Activated naive CD8-positive, alpha-beta T cell treated with anti-CD3 and anti-CD28 coated beads, Interleukin-2, amount 10 ng/mL, durations not matched to agents 7 days and 5 days (primary cell): ENCODE results near the gene AKAP8L. TPM values are rescaled to one million over a fixed set of nuclear protein-coding genes. Genes with fewer than 3 reads are reported as not detected.

Experiments
- ATAC-seq: fragments of 150-1000 bp; cut with Tn5 transposase; one replicate; pipeline ENCODE4 v1.10.0; 2021; ENCODE audit warnings: low read depth, moderate library complexity
- POLR2A ChIA-PET: fragments of 350-600 bp; sonication (Branson Sonifier 250); formaldehyde crosslinking; loops from one replicate; lab custom pipeline; 2021; ENCODE audit warnings: antibody characterized with exemption; lab: Charles Lee
- DNase-seq: peaks from one replicate; pipeline ENCODE4 v3.0.0; 2021
- H3K27ac Mint-ChIP-seq: one replicate; pipeline ENCODE4 v1.8.0; 2022; ENCODE audit warnings: mild to moderate bottlenecking, mixed read lengths
- H3K27me3 Mint-ChIP-seq: one replicate; pipeline ENCODE4 v1.8.0; 2022; ENCODE audit warnings: mild to moderate bottlenecking, moderate library complexity, mixed read lengths
- H3K36me3 Mint-ChIP-seq: one replicate; pipeline ENCODE4 v1.8.0; 2021; ENCODE audit warnings: mild to moderate bottlenecking, mixed read lengths
- H3K4me1 Mint-ChIP-seq: one replicate; pipeline ENCODE4 v1.8.0; 2021; ENCODE audit warnings: mixed read lengths
- H3K4me3 Mint-ChIP-seq: one replicate; pipeline ENCODE4 v1.8.0; 2022; ENCODE audit warnings: mild to moderate bottlenecking, moderate library complexity, mixed read lengths
- H3K9me3 Mint-ChIP-seq: one replicate; pipeline ENCODE4 v1.8.0; 2021; ENCODE audit warnings: mixed read lengths
- total RNA-seq, 2 experiments: library from RNA; stranded (reverse); gene quantifications; one replicate each; pipeline ENCODE4 v1.2.3, GENCODE V29; 2021

The AKAP8L gene, protein sequence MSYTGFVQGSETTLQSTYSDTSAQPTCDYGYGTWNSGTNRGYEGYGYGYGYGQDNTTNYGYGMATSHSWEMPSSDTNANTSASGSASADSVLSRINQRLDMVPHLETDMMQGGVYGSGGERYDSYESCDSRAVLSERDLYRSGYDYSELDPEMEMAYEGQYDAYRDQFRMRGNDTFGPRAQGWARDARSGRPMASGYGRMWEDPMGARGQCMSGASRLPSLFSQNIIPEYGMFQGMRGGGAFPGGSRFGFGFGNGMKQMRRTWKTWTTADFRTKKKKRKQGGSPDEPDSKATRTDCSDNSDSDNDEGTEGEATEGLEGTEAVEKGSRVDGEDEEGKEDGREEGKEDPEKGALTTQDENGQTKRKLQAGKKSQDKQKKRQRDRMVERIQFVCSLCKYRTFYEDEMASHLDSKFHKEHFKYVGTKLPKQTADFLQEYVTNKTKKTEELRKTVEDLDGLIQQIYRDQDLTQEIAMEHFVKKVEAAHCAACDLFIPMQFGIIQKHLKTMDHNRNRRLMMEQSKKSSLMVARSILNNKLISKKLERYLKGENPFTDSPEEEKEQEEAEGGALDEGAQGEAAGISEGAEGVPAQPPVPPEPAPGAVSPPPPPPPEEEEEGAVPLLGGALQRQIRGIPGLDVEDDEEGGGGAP
- total RNA-seq, result 100 to 1,000 TPM; 146 to 149 TPM

DNA sequence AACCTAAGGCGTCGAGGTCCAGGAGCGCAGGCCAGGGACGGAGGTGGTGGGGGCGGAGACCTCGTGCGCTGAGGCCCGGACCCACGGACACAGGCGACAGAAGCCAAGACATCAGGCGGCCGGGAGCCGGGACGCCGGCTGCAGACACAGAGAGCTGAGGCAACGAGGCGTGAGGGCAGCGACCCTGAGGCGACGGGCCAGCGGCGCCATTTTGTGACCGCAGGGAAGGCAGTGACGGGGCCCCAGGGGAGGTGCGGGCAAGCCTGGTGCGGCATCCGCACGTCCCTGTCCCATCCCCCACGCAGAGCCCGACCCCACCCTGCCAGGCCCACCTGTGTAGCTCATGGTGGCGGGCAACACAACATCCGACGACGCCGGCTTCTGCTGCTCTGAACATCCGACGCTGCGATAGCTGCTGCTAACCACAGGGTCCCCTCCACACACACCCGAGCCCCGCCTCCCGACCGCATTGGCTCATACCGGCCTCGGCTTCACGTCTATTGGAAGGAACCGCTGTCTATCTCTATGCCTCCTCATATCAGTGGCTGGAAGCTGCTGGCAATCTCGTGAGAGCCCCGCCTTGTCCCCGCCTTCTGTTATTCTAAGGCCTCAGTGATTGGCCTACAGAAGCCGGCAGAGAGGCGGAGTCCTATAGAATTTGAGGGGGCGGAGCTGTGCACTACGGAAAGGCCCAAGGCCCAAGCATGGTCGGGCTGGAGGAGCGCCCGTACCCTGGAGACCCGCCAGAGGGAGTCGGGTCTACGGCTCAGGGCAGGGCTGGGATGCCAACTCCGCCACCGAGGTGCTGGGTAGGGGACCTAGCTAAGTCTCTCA lies at the start of gene AKAP8L:
Gene AKAP8L (minus strand): TSS at position 410 of the 834 bp plus-strand sequence. CDS start 65 bp downstream, at position 345.
- POLR2A ChIA-PET, result interaction anchor here (0.7 to 4.8 kb wide), 30 partner anchors 9 to 318 kb away, joined by 3 to 88 read pairs (median 4); partner anchors contain the start of genes AKAP8, BRD4, PGLYRP2 and RASAL3
- peak; percentile 94 for ATAC-seq
- H3K36me3 Mint-ChIP-seq, result peaks cover 31% of the 10 kb centered on the region

GRCh38 chr19:15467734-15468214 lies 49.0 kb upstream of the AKAP8L start:
- Mint-ChIP-seq H3K4me3 (peak overlapping the region; percentile 75), H3K27ac (peak overlapping the region; percentile 84), H3K4me1 (peaks cover 47% of the 10 kb centered on the region), H3K27me3 (peaks cover 5% of the 10 kb centered on the region), H3K36me3 (no peaks in the 10 kb centered on the region), H3K9me3 (no peaks in the 10 kb centered on the region)
- ATAC-seq, result no peak
- DNase-seq, result no peak
- POLR2A ChIA-PET, result interaction anchor here (0.6 to 3.8 kb wide), 11 partner anchors 10 to 516 kb away, joined by 3 to 22 read pairs (median 9); partner anchors contain the start of genes AKAP8 and AKAP8L

More for the DNA sequence above, at the start of gene AKAP8L:
- Mint-ChIP-seq H3K27ac (peak within 1 kb of the TSS; percentile 100), H3K27me3 (no peaks in the 10 kb centered on the region), H3K4me1 (peaks cover 25% of the 10 kb centered on the region), H3K9me3 (peaks cover 2% of the 10 kb centered on the region), H3K4me3 (peak within 1 kb of the TSS; percentile 98)
- peak; percentile 96 for DNase-seq

GRCh38 chr19:15466851-15467733 lies 48.3 kb upstream of the AKAP8L start:
- Mint-ChIP-seq H3K4me3 (peak overlapping the region; percentile 54), H3K36me3 (peaks cover 4% of the 10 kb centered on the region), H3K27ac (peak overlapping the region; percentile 90), H3K27me3 (peaks cover 5% of the 10 kb centered on the region), H3K9me3 (no peaks in the 10 kb centered on the region), H3K4me1 (peaks cover 52% of the 10 kb centered on the region)
- ATAC-seq (peak; percentile 51), DNase-seq (peak; percentile 48)
- POLR2A ChIA-PET, result interaction anchor here (0.7 to 3.8 kb wide), 15 partner anchors 9 to 945 kb away, joined by 3 to 22 read pairs (median 8); partner anchors contain the start of genes AKAP8 and AKAP8L

DNA sequence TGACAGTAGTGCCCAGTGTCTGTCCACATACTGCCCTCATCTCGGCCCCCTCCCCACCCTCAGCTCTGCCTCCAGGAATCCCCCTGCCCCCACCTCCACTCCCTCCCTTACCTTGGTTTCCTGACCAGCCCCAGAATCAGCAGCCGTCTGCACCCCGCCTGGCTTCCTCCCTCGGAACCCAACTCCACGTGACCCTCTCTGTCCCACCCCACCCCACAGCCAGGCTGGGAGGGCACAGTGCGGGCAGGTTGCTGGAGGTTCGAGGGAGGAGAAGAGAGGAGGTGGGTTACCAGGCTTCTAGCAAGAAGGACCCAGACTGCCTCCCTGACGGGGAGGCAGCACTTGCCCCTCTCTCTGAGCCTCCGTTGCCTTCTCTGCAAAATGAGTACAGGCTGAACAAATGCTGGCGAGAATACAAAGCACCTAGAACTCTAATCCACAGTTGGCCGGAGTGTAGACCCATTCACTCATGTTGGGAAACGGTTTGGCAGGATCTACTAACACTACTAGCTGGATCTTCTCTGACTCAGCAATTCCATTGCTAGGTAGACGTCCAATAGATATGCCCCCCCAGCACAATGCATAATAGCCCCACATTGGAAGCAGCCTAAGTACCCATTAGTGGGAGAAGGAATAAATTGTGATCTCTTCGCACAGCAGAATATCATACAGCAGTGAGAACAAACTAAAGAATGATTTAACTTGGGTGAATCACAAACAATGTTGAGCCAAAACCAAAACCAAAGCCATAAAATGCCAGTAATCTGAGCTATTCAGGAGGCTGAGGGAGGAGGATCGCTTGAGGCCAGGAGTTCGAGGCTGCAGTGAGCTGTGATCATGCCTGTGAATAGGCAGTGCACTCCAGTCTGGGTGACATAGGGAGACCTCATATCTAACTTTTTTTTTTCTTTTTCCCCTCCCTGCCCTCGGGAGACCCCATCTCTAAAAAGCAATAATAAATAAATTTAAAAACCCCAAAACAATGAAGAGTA lies 45.9 kb upstream of the AKAP8L start, which contains the start of gene RASAL3:
Gene RASAL3 (minus strand): TSS at position 151 of the 992 bp plus-strand sequence. CDS start 186 bp downstream, outside the sequence.
- DNase-seq (peak; percentile 73), ATAC-seq (peak; percentile 55)
- Mint-ChIP-seq H3K27ac (peak within 1 kb of the TSS; percentile 95), H3K27me3 (peaks cover 5% of the 10 kb centered on the region), H3K4me1 (peaks cover 59% of the 10 kb centered on the region), H3K36me3 (peaks cover 17% of the 10 kb centered on the region), H3K4me3 (peak within 1 kb of the TSS; percentile 86), H3K9me3 (no peaks in the 10 kb centered on the region)
- POLR2A ChIA-PET, result interaction anchor here (0.5 to 3.8 kb wide), 18 partner anchors 10 to 1954 kb away, joined by 3 to 30 read pairs (median 8); partner anchors contain the start of genes AKAP8 and AKAP8L

DNA sequence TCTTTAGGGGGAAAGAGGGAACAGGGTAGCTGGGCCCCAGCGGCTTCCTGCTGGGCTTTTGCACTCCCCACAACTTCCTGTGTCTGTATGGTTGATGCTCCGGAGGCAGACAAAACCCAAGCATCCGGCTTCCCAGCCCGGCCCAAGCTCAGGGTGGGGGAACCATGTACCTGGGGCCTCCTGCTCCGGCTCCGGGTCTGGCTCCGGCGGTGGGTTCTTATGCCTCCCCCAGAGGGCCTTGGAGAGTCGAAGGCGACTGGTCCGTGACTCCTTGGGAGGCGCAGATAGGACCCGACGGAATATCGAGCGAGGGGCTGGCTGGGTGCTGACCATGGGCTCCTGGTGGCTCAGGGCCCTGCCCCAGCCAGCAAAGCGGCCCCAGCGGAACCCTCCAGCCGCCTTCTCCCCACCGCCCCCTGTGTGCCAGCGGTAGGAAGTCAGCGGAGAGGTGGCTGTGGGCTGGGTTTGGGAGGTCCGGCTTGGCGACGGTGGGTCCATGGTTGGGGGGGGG lies 45.1 kb upstream of the AKAP8L start:
- H3K4me3 Mint-ChIP-seq, result peak overlapping the region; percentile 86
- peak overlapping the region; percentile 95 for H3K27ac Mint-ChIP-seq
- POLR2A ChIA-PET, result interaction anchor here (0.6 to 3.1 kb wide), 15 partner anchors 9 to 223 kb away, joined by 3 to 30 read pairs (median 11); partner anchors contain the start of genes AKAP8, AKAP8L and WIZ
- peaks cover 21% of the 10 kb centered on the region for H3K36me3 Mint-ChIP-seq
- H3K27me3 Mint-ChIP-seq, result peaks cover 1% of the 10 kb centered on the region
- no peaks in the 10 kb centered on the region for H3K9me3 Mint-ChIP-seq
- peaks cover 55% of the 10 kb centered on the region for H3K4me1 Mint-ChIP-seq
- DNase-seq, result peak; percentile 81
- peak; percentile 76 for ATAC-seq

- POLR2A ChIA-PET, result interaction anchor here (0.9 to 3.0 kb wide), 3 partner anchors 42 to 83 kb away, joined by 3 to 30 read pairs (median 16); partner anchors contain the start of genes AKAP8 and AKAP8L
- Mint-ChIP-seq H3K4me1 (peaks cover 35% of the 10 kb centered on the region), H3K4me3 (peak overlapping the region; percentile 86), H3K27me3 (no peaks in the 10 kb centered on the region), H3K27ac (peak overlapping the region; percentile 58), H3K36me3 (peaks cover 26% of the 10 kb centered on the region), H3K9me3 (no peaks in the 10 kb centered on the region)
- DNase-seq, result no peak
- ATAC-seq, result no peak
Observed at GRCh38 chr19:15461694-15462093, 42.9 kb upstream of the AKAP8L start.

DNA sequence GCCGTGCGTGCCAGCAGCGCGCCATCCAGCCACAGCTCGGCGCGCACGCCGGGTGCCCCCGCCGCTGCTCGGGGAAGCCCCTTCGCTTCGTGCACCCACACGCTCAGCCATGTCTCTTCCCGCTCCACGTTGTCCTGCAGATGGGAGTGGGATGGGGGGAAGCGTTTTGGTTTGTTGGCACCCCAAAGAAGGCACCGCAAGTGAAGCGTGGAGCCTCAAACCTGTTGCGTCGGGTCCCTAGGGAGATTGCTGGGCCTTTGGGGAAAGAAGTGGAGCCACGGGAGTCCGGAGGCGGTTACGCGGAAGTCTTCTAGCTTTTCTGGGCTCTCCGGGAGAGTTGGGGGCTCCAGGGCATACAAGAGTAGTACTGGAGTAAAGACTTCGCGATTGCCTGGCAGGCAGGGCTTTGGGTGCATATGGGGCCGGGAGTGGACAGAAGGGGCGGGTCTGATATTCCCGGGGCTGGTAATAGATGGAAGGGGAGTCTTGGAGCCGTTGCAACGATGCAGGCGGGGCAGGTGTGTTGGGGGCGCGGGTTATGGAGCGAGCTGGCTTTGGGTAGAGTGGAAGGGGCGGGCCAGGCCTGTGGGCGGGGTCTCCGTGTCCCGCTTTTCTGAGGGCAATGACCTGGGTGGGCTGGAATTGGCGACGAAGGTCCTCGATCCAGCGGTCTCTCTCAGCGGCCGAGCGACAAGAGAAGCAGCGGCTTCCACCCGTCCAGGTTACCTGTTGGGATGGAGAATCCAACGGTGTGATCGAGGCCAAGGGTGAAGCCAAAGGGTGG lies 39.1 kb upstream of the AKAP8L start:
- Mint-ChIP-seq H3K27me3 (no peaks in the 10 kb centered on the region), H3K36me3 (peaks cover 48% of the 10 kb centered on the region), H3K9me3 (no peaks in the 10 kb centered on the region), H3K4me3 (no peak overlapping the region), H3K4me1 (peaks cover 31% of the 10 kb centered on the region), H3K27ac (peak overlapping the region; percentile 60)
- DNase-seq (no peak), ATAC-seq (no peak)
- POLR2A ChIA-PET, result interaction anchor here (1.1 to 1.2 kb wide), 4 partner anchors 7 to 93 kb away, joined by 3 to 4 read pairs (median 3); no protein-coding TSS in a partner anchor

- H3K9me3 Mint-ChIP-seq, result no peaks in the 10 kb centered on the region
- no peaks in the 10 kb centered on the region for H3K27me3 Mint-ChIP-seq
- DNase-seq (no peak), ATAC-seq (no peak)
- H3K36me3 Mint-ChIP-seq, result peaks cover 46% of the 10 kb centered on the region
- POLR2A ChIA-PET, result interaction anchor here (1.1 to 1.6 kb wide), 3 partner anchors 10 to 94 kb away, joined by 3 to 6 read pairs (median 3); no protein-coding TSS in a partner anchor
- peaks cover 27% of the 10 kb centered on the region for H3K4me1 Mint-ChIP-seq
- H3K4me3 Mint-ChIP-seq, result no peak overlapping the region
- no peak overlapping the region for H3K27ac Mint-ChIP-seq
Observed at GRCh38 chr19:15456871-15457700, 38.3 kb upstream of the AKAP8L start.

DNA sequence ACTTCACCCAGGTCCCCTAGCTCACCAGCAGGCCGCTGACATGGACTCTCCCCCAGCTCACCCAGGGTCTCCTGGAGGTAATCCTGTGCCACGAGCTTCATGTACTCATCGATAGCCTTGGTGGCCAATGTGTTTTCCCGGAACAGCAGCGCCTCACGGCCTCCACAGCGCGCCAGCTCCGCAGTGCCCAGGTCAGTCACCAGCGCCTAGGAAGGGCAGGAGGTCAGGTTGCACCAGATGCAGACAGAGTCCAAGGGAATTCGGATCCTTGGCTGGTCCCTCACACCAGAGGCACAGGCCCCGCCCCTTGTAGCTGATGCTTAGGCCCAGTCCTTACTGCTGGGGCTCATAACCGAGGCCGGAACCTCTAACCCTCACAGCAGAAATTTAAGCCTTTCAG lies 37.7 kb upstream of the AKAP8L start:
- H3K4me3 Mint-ChIP-seq, result no peak overlapping the region
- POLR2A ChIA-PET, result interaction anchor here (1.6 kb wide), 1 partner anchor 95 kb away, joined by 6 read pairs; no protein-coding TSS in a partner anchor
- H3K27me3 Mint-ChIP-seq, result no peaks in the 10 kb centered on the region
- DNase-seq (no peak), ATAC-seq (no peak)
- H3K4me1 Mint-ChIP-seq, result peaks cover 20% of the 10 kb centered on the region
- peaks cover 45% of the 10 kb centered on the region for H3K36me3 Mint-ChIP-seq
- H3K27ac Mint-ChIP-seq, result no peak overlapping the region
- H3K9me3 Mint-ChIP-seq, result no peaks in the 10 kb centered on the region
